ENCODE results near the gene CTNNA2.

Gene CTNNA2

GRCh38 chr2:79714283-79714682 is 201.4 kb downstream of the CTNNA2 start:
- no peak for DNase-seq

- no peak for DNase-seq
These were observed 202.5 kb downstream of the CTNNA2 start for GRCh38 chr2:79715338-79715737.

DNA sequence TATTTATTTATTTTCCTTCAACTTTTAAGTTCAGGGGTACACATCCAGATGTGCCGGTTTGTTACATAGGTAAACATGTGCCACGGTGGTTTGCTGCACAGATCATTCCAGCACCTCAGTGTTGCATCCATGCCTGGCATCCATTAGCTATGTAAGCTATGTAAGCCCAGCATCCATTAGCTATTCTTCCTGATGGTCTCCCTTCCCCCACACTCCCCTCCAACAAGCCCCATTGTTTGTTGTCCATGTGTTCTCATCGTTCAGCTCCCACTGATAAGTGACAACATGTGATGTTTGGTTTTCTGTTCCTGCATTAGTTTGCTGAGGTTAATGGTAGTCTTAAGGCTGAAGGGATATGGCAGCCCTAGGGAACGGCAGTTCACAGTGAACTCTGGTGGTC is 203.4 kb downstream of the CTNNA2 start:
- no peak for DNase-seq

GRCh38 chr2:79717364-79718007 is 204.6 kb downstream of the CTNNA2 start:
- no peak for DNase-seq

DNA sequence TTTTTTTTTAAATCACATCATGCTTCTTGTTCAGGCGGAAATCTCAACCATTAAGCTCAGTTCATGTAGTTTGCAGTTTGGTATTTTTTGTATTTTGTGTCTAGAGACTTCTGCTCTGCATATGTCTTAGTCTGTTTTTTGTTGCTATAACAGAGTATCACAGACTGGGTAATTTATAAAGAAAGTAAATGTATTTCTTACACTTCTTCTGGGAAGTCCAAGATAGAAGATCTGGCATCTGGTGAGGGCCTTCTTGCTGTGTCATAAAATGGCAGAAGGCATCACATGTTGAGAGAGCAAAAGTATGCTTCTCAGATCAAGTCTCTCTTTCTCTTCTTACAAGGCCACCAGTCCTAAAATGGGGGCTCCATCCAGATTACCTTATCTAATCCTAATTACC is 208.2 kb downstream of the CTNNA2 start:
- DNase-seq = no peak

DNA sequence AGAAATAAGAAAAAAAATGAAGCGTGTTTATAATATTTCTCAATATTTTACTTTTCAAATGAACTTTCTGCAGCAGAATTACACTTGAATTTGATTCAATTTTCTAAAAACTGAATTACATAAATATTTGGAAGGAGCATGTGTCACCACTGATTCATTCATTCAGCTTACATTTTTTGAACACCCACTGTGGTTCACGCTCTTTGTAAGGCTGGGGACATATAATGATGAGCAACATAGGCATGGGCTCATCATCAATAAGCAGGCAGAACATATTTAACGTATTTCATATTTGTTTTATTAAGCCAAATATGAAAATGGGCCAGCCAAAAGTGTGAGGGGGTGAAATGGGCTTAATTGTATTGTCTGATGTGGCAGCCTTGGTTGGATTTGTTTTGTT is 209.1 kb downstream of the CTNNA2 start:
- no peak for DNase-seq

DNA sequence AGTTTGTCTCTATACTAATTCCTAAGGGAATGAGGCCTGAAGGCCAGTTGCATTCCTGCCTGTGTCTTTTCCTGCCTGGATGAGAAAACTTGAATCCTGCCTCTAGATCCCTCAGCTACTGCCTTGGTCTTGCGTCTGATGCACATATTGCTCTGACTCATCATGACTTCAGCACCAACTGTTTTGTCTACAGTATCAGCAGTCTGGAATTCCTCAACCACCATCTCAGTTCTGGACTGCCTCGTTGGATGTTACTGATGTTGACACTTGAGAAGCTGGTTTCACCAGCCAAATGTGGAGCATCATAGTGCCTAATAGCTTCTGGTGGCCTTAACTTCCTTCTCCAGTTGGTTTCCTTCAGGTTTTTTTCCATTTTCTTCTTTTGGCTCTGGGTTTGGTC is 211.0 kb downstream of the CTNNA2 start:
- no peak for DNase-seq

DNA sequence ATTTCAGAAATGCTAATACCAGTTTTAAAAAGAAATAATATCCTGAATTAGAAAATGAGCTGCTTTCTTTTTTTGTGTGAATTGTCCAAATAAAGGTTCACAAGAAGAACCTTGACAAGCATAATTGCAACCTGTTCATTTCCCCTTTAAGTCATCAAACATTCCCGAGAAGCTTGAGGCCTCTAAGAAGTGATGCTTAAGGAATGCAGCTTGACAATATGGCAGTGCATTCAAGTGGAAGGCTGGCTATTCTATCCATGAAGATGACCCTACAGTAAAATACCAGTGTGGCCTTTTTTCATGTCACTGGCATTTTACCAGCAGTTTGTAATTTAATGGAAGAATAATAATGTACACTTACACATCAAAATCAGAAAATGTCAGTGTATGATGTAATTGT is 216.7 kb downstream of the CTNNA2 start:
- DNase-seq = no peak

GRCh38 chr2:79734518-79734917 is 221.7 kb downstream of the CTNNA2 start:
- no peak for DNase-seq

DNA sequence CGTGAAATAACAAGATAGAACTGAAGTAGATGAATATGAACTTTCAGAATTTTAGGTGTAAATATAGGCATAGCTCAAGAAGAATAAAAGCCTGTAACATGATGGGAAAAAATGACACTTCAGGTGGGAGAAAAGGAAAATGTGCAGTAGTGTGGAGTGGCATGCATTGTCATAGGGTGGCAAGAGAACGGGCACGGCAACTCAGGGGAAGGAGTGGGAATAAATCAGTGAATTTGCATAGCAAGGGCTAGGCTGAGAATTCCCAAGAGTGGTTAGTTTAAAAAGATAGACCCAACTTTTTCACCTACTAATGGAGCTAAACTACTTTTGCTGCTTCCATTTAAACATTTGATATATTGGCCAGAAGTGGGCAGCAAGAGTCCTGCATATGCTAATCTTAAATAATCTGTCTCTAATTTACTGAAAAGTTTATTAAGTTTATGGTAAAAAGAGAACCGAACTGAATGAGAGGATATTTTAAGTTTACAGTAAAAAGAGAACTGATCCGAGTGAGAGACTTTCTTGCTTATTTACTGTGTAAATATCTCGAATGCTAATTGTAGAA is 228.1 kb downstream of the CTNNA2 start:
- no peak for DNase-seq

GRCh38 chr2:79750321-79750720 is 237.5 kb downstream of the CTNNA2 start:
- no peak for DNase-seq

DNA sequence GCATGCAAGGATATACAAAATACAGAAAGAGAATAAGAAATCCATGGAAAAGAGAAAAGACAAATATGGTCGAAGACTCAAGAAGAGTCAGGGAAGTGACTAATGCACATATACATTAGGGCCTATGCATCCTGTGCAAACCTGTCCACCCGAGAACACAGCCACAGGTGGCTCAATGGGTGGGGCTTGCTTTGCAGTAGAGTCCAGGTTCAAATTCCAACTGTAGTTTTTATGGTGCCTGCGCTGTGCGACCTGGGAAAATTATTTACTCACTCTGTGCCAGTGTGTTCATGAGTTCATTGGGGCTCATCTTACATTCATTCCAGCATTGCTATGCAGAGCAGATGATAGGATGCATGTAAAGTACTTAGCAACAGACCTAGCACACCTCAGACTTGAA is 244.7 kb downstream of the CTNNA2 start:
- DNase-seq = no peak

GRCh38 chr2:79758042-79758441 is 245.2 kb downstream of the CTNNA2 start:
- no peak for DNase-seq

- DNase-seq = no peak
These were observed 246.0 kb downstream of the CTNNA2 start for GRCh38 chr2:79758749-79759282.

GRCh38 chr2:79770926-79771325 is 258.1 kb downstream of the CTNNA2 start:
- DNase-seq = no peak

GRCh38 chr2:79771493-79771892 is 258.6 kb downstream of the CTNNA2 start:
- DNase-seq = no peak

GRCh38 chr2:79774016-79774415 is 261.2 kb downstream of the CTNNA2 start:
- no peak for DNase-seq

GRCh38 chr2:79776461-79776860 is 263.6 kb downstream of the CTNNA2 start:
- DNase-seq = no peak

GRCh38 chr2:79780781-79781180 is 267.9 kb downstream of the CTNNA2 start:
- DNase-seq = no peak

DNA sequence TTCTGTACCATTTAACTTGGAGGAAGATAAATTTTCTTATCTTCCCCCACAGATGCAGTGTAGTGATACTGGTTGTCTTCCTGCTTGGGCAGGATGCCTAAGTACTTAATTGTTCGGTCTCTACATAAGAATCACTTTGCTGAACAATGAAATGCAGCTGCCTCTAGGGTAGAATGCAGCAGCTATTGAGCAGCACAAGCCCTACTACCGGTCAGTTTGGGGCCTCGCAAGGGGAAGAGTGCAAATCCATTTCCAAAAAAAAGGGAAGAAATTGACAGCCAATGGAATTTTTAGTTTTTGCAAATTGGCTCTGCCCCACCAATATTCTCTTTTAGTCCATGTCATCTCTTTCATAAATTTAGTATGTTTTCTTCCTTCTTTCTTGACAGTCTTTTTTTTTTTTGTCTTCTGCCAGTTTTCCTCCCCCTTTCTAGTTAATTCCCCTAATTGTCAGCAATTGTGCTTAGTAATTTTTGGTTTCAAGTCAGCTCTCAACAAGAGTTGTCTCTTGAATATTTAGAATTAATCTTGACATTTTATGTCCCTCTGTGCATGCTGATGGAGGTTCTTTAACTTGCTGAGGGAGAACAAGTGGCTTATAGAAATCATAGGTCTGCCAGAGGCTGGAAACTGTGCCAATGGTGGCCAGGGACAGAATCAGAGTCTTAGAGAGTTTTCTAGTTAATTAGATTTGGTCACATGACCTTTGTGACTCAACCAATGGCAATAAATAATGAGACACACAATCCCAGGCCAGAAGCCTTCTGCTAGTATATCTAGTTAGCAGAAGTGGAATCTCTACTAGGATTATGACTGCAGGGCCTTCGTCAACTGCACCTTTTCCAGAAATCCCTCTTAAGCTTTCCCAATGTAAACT is 270.0 kb downstream of the CTNNA2 start:
- DNase-seq = no peak

GRCh38 chr2:79788952-79789651 is 276.3 kb downstream of the CTNNA2 start:
- DNase-seq = no peak

GRCh38 chr2:79789811-79790210 is 277.0 kb downstream of the CTNNA2 start:
- DNase-seq = no peak

GRCh38 chr2:79792090-79792489 is 279.2 kb downstream of the CTNNA2 start:
- no peak for DNase-seq

All from activated CD4-positive, CD25-positive, alpha-beta regulatory T cell treated with anti-CD3 and anti-CD28 coated beads, Interleukin-2, amount 50 U/mL, for 72 hours (primary cell).